WTC11 (cell line): ENCODE measurements around the gene WDR59.

ENCODE experiments used
- TF ChIP-seq, protein P1 (sequence below): sonication (generic); formaldehyde crosslinking; IDR thresholded peaks from 2 replicates; pipeline ENCODE4 v1.8.1; 2023; ENCODE audit warnings: mild to moderate bottlenecking, missing genetic modification reagents
- TF ChIP-seq, protein P2 (sequence below): sonication (generic); formaldehyde crosslinking; IDR thresholded peaks from 2 replicates; pipeline ENCODE4 v1.8.1; 2022; ENCODE audit warnings: mild to moderate bottlenecking, moderate library complexity, missing genetic modification reagents
- TF ChIP-seq, protein P3 (sequence below): sonication (generic); formaldehyde crosslinking; IDR thresholded peaks from 2 replicates; pipeline ENCODE4 v1.8.1; 2023; ENCODE audit warnings: mild to moderate bottlenecking, missing genetic modification reagents, moderate library complexity

DNA sequence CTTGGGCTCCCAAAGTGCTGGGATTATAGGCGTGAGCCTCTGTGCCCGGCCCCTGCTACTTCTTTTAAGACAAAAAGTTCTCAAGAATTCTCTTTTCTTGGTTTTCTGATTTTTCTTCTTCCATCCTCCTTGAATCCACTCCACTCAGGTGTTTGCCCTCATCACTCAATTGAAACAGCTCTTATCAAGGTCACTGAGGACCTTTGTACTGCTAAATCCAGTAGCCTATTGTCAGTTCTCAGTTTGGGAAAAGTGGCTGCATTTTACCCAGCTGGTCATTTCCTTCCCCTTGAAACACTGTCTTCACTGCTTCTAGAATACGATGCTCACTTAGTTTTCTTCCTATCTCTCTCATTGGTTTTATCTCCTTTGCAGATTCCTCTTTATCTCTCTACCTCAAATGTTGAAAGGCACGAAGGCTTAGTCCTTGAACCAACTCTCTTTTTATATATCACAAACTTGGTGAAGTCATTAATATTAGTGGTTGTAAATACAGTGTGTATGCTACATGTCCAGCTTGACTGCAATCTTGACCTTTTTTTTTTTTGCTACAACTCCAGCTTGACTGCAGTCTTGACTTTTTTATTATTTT lies 43.7 kb upstream of the WDR59 start:
- TF ChIP-seq, protein P1, sequence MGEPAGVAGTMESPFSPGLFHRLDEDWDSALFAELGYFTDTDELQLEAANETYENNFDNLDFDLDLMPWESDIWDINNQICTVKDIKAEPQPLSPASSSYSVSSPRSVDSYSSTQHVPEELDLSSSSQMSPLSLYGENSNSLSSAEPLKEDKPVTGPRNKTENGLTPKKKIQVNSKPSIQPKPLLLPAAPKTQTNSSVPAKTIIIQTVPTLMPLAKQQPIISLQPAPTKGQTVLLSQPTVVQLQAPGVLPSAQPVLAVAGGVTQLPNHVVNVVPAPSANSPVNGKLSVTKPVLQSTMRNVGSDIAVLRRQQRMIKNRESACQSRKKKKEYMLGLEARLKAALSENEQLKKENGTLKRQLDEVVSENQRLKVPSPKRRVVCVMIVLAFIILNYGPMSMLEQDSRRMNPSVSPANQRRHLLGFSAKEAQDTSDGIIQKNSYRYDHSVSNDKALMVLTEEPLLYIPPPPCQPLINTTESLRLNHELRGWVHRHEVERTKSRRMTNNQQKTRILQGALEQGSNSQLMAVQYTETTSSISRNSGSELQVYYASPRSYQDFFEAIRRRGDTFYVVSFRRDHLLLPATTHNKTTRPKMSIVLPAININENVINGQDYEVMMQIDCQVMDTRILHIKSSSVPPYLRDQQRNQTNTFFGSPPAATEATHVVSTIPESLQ (CRISPR knock-in tag) = no peak
- TF ChIP-seq, protein P2, sequence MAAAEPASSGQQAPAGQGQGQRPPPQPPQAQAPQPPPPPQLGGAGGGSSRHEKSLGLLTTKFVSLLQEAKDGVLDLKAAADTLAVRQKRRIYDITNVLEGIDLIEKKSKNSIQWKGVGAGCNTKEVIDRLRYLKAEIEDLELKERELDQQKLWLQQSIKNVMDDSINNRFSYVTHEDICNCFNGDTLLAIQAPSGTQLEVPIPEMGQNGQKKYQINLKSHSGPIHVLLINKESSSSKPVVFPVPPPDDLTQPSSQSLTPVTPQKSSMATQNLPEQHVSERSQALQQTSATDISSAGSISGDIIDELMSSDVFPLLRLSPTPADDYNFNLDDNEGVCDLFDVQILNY (CRISPR knock-in tag) = no peak
- TF ChIP-seq, protein P3, sequence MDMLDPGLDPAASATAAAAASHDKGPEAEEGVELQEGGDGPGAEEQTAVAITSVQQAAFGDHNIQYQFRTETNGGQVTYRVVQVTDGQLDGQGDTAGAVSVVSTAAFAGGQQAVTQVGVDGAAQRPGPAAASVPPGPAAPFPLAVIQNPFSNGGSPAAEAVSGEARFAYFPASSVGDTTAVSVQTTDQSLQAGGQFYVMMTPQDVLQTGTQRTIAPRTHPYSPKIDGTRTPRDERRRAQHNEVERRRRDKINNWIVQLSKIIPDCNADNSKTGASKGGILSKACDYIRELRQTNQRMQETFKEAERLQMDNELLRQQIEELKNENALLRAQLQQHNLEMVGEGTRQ (CRISPR knock-in tag) = no peak
